GM21381 (cell line): ENCODE measurements around the gene ZNF423.

Experiments used
- ATAC-seq: cut with Tn5 transposase; IDR thresholded peaks from one replicate; pipeline ENCODE4 v1.9.1; 2021; ENCODE audit warnings: mild to moderate bottlenecking, moderate library complexity; ENCODE audit not compliant: unreplicated experiment

Gene ZNF423

GRCh38 chr16:49674351-49674851 lies 181.5 kb downstream of the ZNF423 start:
- ATAC-seq: no peak

- ATAC-seq: no peak
Observed at GRCh38 chr16:49673442-49673841, 182.5 kb downstream of the ZNF423 start.

- ATAC-seq: no peak
Observed at GRCh38 chr16:49672753-49673152, 183.2 kb downstream of the ZNF423 start.

- ATAC-seq: no peak
Observed at GRCh38 chr16:49671333-49671732, 184.6 kb downstream of the ZNF423 start.

GRCh38 chr16:49670627-49671026 lies 185.3 kb downstream of the ZNF423 start:
- ATAC-seq: no peak

- no peak for ATAC-seq
Observed at GRCh38 chr16:49665482-49666230, 190.3 kb downstream of the ZNF423 start.

GRCh38 chr16:49664221-49665215 lies 191.4 kb downstream of the ZNF423 start:
- ATAC-seq: no peak

GRCh38 chr16:49663081-49664065 lies 192.5 kb downstream of the ZNF423 start:
- no peak for ATAC-seq

GRCh38 chr16:49662569-49662968 lies 193.3 kb downstream of the ZNF423 start:
- ATAC-seq: no peak

- ATAC-seq: no peak
Observed at GRCh38 chr16:49661465-49662187, 194.3 kb downstream of the ZNF423 start.

GRCh38 chr16:49660626-49661025 lies 195.3 kb downstream of the ZNF423 start:
- no peak for ATAC-seq

GRCh38 chr16:49659356-49659755 lies 196.6 kb downstream of the ZNF423 start:
- no peak for ATAC-seq

- ATAC-seq: no peak
Observed at GRCh38 chr16:49658531-49658930, 197.4 kb downstream of the ZNF423 start.

GRCh38 chr16:49657736-49658465 lies 198.0 kb downstream of the ZNF423 start:
- ATAC-seq: no peak

- ATAC-seq: no peak
Observed at GRCh38 chr16:49654425-49654824, 201.5 kb downstream of the ZNF423 start.

- ATAC-seq: no peak
Observed at GRCh38 chr16:49653577-49653976, 202.3 kb downstream of the ZNF423 start.

GRCh38 chr16:49653173-49653570 lies 202.7 kb downstream of the ZNF423 start:
- no peak for ATAC-seq

GRCh38 chr16:49652456-49653172 lies 203.3 kb downstream of the ZNF423 start:
- no peak for ATAC-seq
